Activated CD4-positive, alpha-beta T cell treated with anti-CD3 and anti-CD28 coated beads, Interleukin-2, amount 50 U/mL, for 16 hours (primary cell): Measurements from ENCODE around the gene SLIT3.

ENCODE experiments used
- DNase-seq: peaks from one replicate; pipeline ENCODE4 v3.0.0-alpha.2; 2020

Gene SLIT3

GRCh38 chr5:168844016-168844921 lies 456.7 kb downstream of the SLIT3 start:
- DNase-seq: no peak

- no peak for DNase-seq
These were observed 457.5 kb downstream of the SLIT3 start for GRCh38 chr5:168843277-168844015.

- DNase-seq: no peak
These were observed 458.3 kb downstream of the SLIT3 start for GRCh38 chr5:168842571-168843205.

GRCh38 chr5:168837852-168838251 lies 463.1 kb downstream of the SLIT3 start:
- no peak for DNase-seq

GRCh38 chr5:168836603-168837231 lies 464.2 kb downstream of the SLIT3 start:
- DNase-seq: peak; percentile 82

- DNase-seq: no peak
These were observed 467.0 kb downstream of the SLIT3 start for GRCh38 chr5:168833936-168834335.

GRCh38 chr5:168833383-168833782 lies 467.6 kb downstream of the SLIT3 start:
- DNase-seq: no peak

GRCh38 chr5:168832308-168832707 lies 468.6 kb downstream of the SLIT3 start:
- no peak for DNase-seq

- no peak for DNase-seq
These were observed 469.6 kb downstream of the SLIT3 start for GRCh38 chr5:168831383-168831782.

- no peak for DNase-seq
These were observed 470.1 kb downstream of the SLIT3 start for GRCh38 chr5:168830833-168831232.

GRCh38 chr5:168829922-168830417 lies 471.0 kb downstream of the SLIT3 start:
- no peak for DNase-seq

GRCh38 chr5:168829044-168829443 lies 471.9 kb downstream of the SLIT3 start:
- no peak for DNase-seq

- no peak for DNase-seq
These were observed 473.3 kb downstream of the SLIT3 start for GRCh38 chr5:168827636-168828035.

- DNase-seq: no peak
These were observed 474.7 kb downstream of the SLIT3 start for GRCh38 chr5:168826246-168826725.

- peak; percentile 46 for DNase-seq
These were observed 478.1 kb downstream of the SLIT3 start for GRCh38 chr5:168822745-168823281.

- DNase-seq: peak; percentile 27
These were observed 478.6 kb downstream of the SLIT3 start for GRCh38 chr5:168822248-168822744.

GRCh38 chr5:168820874-168821273 lies 480.1 kb downstream of the SLIT3 start:
- DNase-seq: no peak

- DNase-seq: no peak
These were observed 481.8 kb downstream of the SLIT3 start for GRCh38 chr5:168819004-168819621.

GRCh38 chr5:168818558-168818957 lies 482.4 kb downstream of the SLIT3 start:
- no peak for DNase-seq

GRCh38 chr5:168817591-168817990 lies 483.3 kb downstream of the SLIT3 start:
- no peak for DNase-seq

GRCh38 chr5:168816661-168817060 lies 484.3 kb downstream of the SLIT3 start:
- DNase-seq: no peak
